DND-41 (cell line): ENCODE results near the gene MAMLD1.

Source experiments
- ATAC-seq: fragments of 200-7000 bp; cut with Tn5 transposase; 3 replicates; pipeline ENCODE4 v1.9.1; 2021; ENCODE audit warnings: low read depth; ENCODE audit not compliant: insufficient read depth
- DNase-seq: peaks from one replicate; pipeline ENCODE4 v3.0.0-alpha.2; 2020
- H2AFZ ChIP-seq: 2 replicates; pipeline ENCODE4 v1.6.0; 2012; ENCODE audit warnings: low read depth, low read length
- H3K27ac ChIP-seq: 2 replicates; pipeline ENCODE4 v1.5.1; 2012; ENCODE audit warnings: low read length, inconsistent platforms
- H3K27me3 ChIP-seq: fragments of 200-600 bp; sonication (generic); 2 replicates; pipeline ENCODE4 v1.6.0; 2012; ENCODE audit warnings: low read length, mild to moderate bottlenecking, inconsistent platforms; ENCODE audit not compliant: insufficient read depth, poor library complexity
- H3K36me3 ChIP-seq: 2 replicates; pipeline ENCODE4 v1.5.1; 2012; ENCODE audit warnings: low read length, inconsistent platforms; ENCODE audit not compliant: insufficient read depth
- H3K4me1 ChIP-seq: 2 replicates; pipeline ENCODE4 v1.5.1; 2012; ENCODE audit warnings: mild to moderate bottlenecking, low read length; ENCODE audit not compliant: insufficient read depth
- H3K4me2 ChIP-seq: 2 replicates; pipeline ENCODE4 v1.6.0; 2012; ENCODE audit warnings: mild to moderate bottlenecking, moderate library complexity, low read length, inconsistent platforms; ENCODE audit not compliant: insufficient read depth
- H3K4me3 ChIP-seq, 2 experiments: fragments of 200-600 bp in 1 of 2; shearing (Covaris generic) in 1 of 2; 2 replicates each; pipeline ENCODE4 v1.5.1; 2012 to 2016; ENCODE audit warnings: inconsistent platforms in 2 of 2, low read length in 2 of 2, mild to moderate bottlenecking in 2 of 2, low read depth in 1 of 2, moderate library complexity in 1 of 2
- H3K79me2 ChIP-seq: 2 replicates; pipeline ENCODE4 v1.6.0; 2012; ENCODE audit warnings: low read length, inconsistent platforms; ENCODE audit not compliant: insufficient read depth
- H3K9ac ChIP-seq: 2 replicates; pipeline ENCODE4 v1.6.0; 2012; ENCODE audit warnings: low read depth, mild to moderate bottlenecking, inconsistent platforms, low read length, moderate library complexity
- H3K9me3 ChIP-seq: 2 replicates; pipeline ENCODE4 v1.5.1; 2012; ENCODE audit warnings: low read length, moderate library complexity, mild to moderate bottlenecking, inconsistent platforms; ENCODE audit not compliant: insufficient read depth, severe bottlenecking
- H4K20me1 ChIP-seq: 2 replicates; pipeline ENCODE4 v1.6.0; 2012; ENCODE audit warnings: low read length; ENCODE audit not compliant: insufficient read depth
- CTCF ChIP-seq: IDR thresholded peaks from 2 replicates; pipeline ENCODE4 v1.5.1; 2012; ENCODE audit warnings: borderline replicate concordance, low read length, moderate library complexity, mild to moderate bottlenecking; ENCODE audit not compliant: poor library complexity, severe bottlenecking; ENCODE audit errors: extremely low read depth
- EZH2 ChIP-seq: IDR thresholded peaks from 3 replicates; pipeline ENCODE4 v1.6.1; 2012; ENCODE audit warnings: borderline replicate concordance, low read depth, mild to moderate bottlenecking, moderate library complexity, low read length, inconsistent platforms; ENCODE audit not compliant: severe bottlenecking

The MAMLD1 gene

GRCh38 chrX:150324919-150325318, 38.2 kb upstream of the MAMLD1 start:
- Histone ChIP-seq H3K27ac (no peak overlapping the region), H3K9me3 (no peaks in the 10 kb centered on the region), H3K27me3 (no peaks in the 10 kb centered on the region), H4K20me1 (no peaks in the 10 kb centered on the region), H3K4me3 (no peak overlapping the region), H3K4me1 (no peaks in the 10 kb centered on the region), H3K36me3 (no peaks in the 10 kb centered on the region), H3K79me2 (no peaks in the 10 kb centered on the region), H3K9ac (no peak overlapping the region), H3K4me2 (no peak overlapping the region), H2AFZ (no peak overlapping the region)
- TF ChIP-seq CTCF (no peak), EZH2 (no peak)
- ATAC-seq (no peak), DNase-seq (no peak)

GRCh38 chrX:150326541-150327247, 36.4 kb upstream of the MAMLD1 start:
- no peak for DNase-seq
- no peaks in the 10 kb centered on the region for H3K4me1 ChIP-seq
- H3K9ac ChIP-seq = no peak overlapping the region
- TF ChIP-seq CTCF (no peak), EZH2 (no peak)
- H3K27ac ChIP-seq = no peak overlapping the region
- H3K4me2 ChIP-seq = no peak overlapping the region
- no peaks in the 10 kb centered on the region for H4K20me1 ChIP-seq
- H3K4me3 ChIP-seq = no peak overlapping the region
- H3K9me3 ChIP-seq = no peaks in the 10 kb centered on the region
- no peak overlapping the region for H2AFZ ChIP-seq
- no peaks in the 10 kb centered on the region for H3K36me3 ChIP-seq
- no peaks in the 10 kb centered on the region for H3K27me3 ChIP-seq
- no peak for ATAC-seq
- H3K79me2 ChIP-seq = no peaks in the 10 kb centered on the region

GRCh38 chrX:150329282-150329681, 33.8 kb upstream of the MAMLD1 start:
- Histone ChIP-seq H3K4me1 (no peaks in the 10 kb centered on the region), H3K9me3 (no peaks in the 10 kb centered on the region), H3K4me2 (no peak overlapping the region), H2AFZ (no peak overlapping the region), H3K9ac (no peak overlapping the region), H3K27ac (no peak overlapping the region), H4K20me1 (no peaks in the 10 kb centered on the region), H3K27me3 (no peaks in the 10 kb centered on the region), H3K79me2 (no peaks in the 10 kb centered on the region), H3K36me3 (no peaks in the 10 kb centered on the region), H3K4me3 (no peak overlapping the region)
- DNase-seq = no peak
- TF ChIP-seq EZH2 (no peak), CTCF (no peak)
- ATAC-seq = no peak

GRCh38 chrX:150329868-150330267, 33.2 kb upstream of the MAMLD1 start:
- Histone ChIP-seq H4K20me1 (no peaks in the 10 kb centered on the region), H3K9ac (no peak overlapping the region), H2AFZ (no peak overlapping the region), H3K9me3 (no peaks in the 10 kb centered on the region), H3K27me3 (peaks cover 2% of the 10 kb centered on the region), H3K4me3 (no peak overlapping the region), H3K4me2 (no peak overlapping the region), H3K79me2 (no peaks in the 10 kb centered on the region), H3K4me1 (no peaks in the 10 kb centered on the region), H3K27ac (no peak overlapping the region), H3K36me3 (no peaks in the 10 kb centered on the region)
- TF ChIP-seq EZH2 = no peak
- TF ChIP-seq CTCF = no peak
- ATAC-seq (no peak), DNase-seq (no peak)
